ENCODE measurements around the gene ANKRD2.

ANKRD2 gene

GRCh38 chr10:97612386-97612785 lies 39.8 kb downstream of the ANKRD2 start:
- no peak for TF ChIP-seq CTCF (IDR thresholded peaks at IDR 0.05)

GRCh38 chr10:97618285-97618684 lies 45.7 kb downstream of the ANKRD2 start:
- Histone ChIP-seq H3K4me1 (ENCODE audit: control insufficient read depth in 1 of 2, insufficient read depth in 1 of 2, low read depth in 1 of 2, low read length in 1 of 2) (no peaks in the 10 kb centered on the region), H3K4me3 (ENCODE audit: low read depth in 1 of 2, low read length in 1 of 2) (no peak overlapping the region), H3K27me3 (no peaks in the 10 kb centered on the region), H3K36me3 (no peaks in the 10 kb centered on the region), H3K27ac (no peak overlapping the region), H3K9me3 (no peaks in the 10 kb centered on the region)
- TF ChIP-seq CTCF (IDR thresholded peaks at IDR 0.05): no peak

More at GRCh38 chr10:97612386-97612785, 39.8 kb downstream of the ANKRD2 start:
- no peaks in the 10 kb centered on the region for H3K36me3 ChIP-seq
- H3K27me3 ChIP-seq: no peaks in the 10 kb centered on the region
- no peaks in the 10 kb centered on the region for H3K4me1 ChIP-seq (ENCODE audit: control insufficient read depth in 1 of 2, insufficient read depth in 1 of 2, low read depth in 1 of 2, low read length in 1 of 2)
- no peaks in the 10 kb centered on the region for H3K9me3 ChIP-seq
- H3K27ac ChIP-seq: no peak overlapping the region
- H3K4me3 ChIP-seq (ENCODE audit: low read depth in 1 of 2, low read length in 1 of 2): no peak overlapping the region

GRCh38 chr10:97618733-97619132 lies 46.2 kb downstream of the ANKRD2 start:
- no peak for TF ChIP-seq CTCF (IDR thresholded peaks at IDR 0.05)

GRCh38 chr10:97623277-97623676 lies 50.7 kb downstream of the ANKRD2 start:
- no peaks in the 10 kb centered on the region for H3K27me3 ChIP-seq
- no peak overlapping the region for H3K4me3 ChIP-seq (ENCODE audit: low read depth in 1 of 2, low read length in 1 of 2)
- H3K4me1 ChIP-seq (ENCODE audit: control insufficient read depth in 1 of 2, insufficient read depth in 1 of 2, low read depth in 1 of 2, low read length in 1 of 2): no peaks in the 10 kb centered on the region
- H3K9me3 ChIP-seq: no peaks in the 10 kb centered on the region
- H3K36me3 ChIP-seq: no peaks in the 10 kb centered on the region
- no peak overlapping the region for H3K27ac ChIP-seq
- no peak for TF ChIP-seq CTCF (IDR thresholded peaks at IDR 0.05)

More at GRCh38 chr10:97618733-97619132, 46.2 kb downstream of the ANKRD2 start:
- Histone ChIP-seq H3K4me3 (ENCODE audit: low read depth in 1 of 2, low read length in 1 of 2) (no peak overlapping the region), H3K36me3 (no peaks in the 10 kb centered on the region), H3K9me3 (no peaks in the 10 kb centered on the region), H3K27me3 (no peaks in the 10 kb centered on the region), H3K27ac (no peak overlapping the region), H3K4me1 (ENCODE audit: control insufficient read depth in 1 of 2, insufficient read depth in 1 of 2, low read depth in 1 of 2, low read length in 1 of 2) (no peaks in the 10 kb centered on the region)

- H3K27ac ChIP-seq: no peak overlapping the region
- no peaks in the 10 kb centered on the region for H3K9me3 ChIP-seq
- H3K4me3 ChIP-seq (ENCODE audit: low read depth in 1 of 2, low read length in 1 of 2): no peak overlapping the region
- H3K4me1 ChIP-seq (ENCODE audit: control insufficient read depth in 1 of 2, insufficient read depth in 1 of 2, low read depth in 1 of 2, low read length in 1 of 2): peaks cover 1 to 2% of the 10 kb centered on the region in 2 experiments
- no peaks in the 10 kb centered on the region for H3K36me3 ChIP-seq
- TF ChIP-seq CTCF (IDR thresholded peaks at IDR 0.05): no peak
- H3K27me3 ChIP-seq: peaks cover 7% of the 10 kb centered on the region
Measured at GRCh38 chr10:97627731-97628130, 55.2 kb downstream of the ANKRD2 start.

GRCh38 chr10:97628228-97628627 lies 55.6 kb downstream of the ANKRD2 start:
- Histone ChIP-seq H3K27ac (no peak overlapping the region), H3K27me3 (peaks cover 12% of the 10 kb centered on the region), H3K4me1 (ENCODE audit: control insufficient read depth in 1 of 2, insufficient read depth in 1 of 2, low read depth in 1 of 2, low read length in 1 of 2) (peaks cover 6 to 7% of the 10 kb centered on the region in 2 experiments), H3K36me3 (no peaks in the 10 kb centered on the region), H3K4me3 (ENCODE audit: low read depth in 1 of 2, low read length in 1 of 2) (no peak overlapping the region), H3K9me3 (no peaks in the 10 kb centered on the region)
- TF ChIP-seq CTCF (IDR thresholded peaks at IDR 0.05): no peak

Measured in neutrophil (primary cell).